Activated T-helper 1 cell treated with anti-CD3 and anti-CD28 coated beads, Interleukin-12 subunit alpha, Interleukin-12 subunit beta, Interleukin-2, Interleukin-4 antibody, amounts not matched to agents 30 ng/mL and 10 ng/mL and 1 ng/mL, durations not matched to agents 14 hours and 24 hours and 36 hours (primary cell): ENCODE data around the gene MBD3. TPM values are rescaled to one million over a fixed set of nuclear protein-coding genes. Genes with fewer than 3 reads are reported as not detected.
"Not testable (repeated sequence)": the region's sequence is repeated elsewhere in the genome, so short reads cannot be mapped to it uniquely, and the experiment has no call there.

Experiments
- DNase-seq: peaks from one replicate; pipeline ENCODE4 v3.0.0; 2021; ENCODE audit warnings: low spot score
- H3K27ac Mint-ChIP-seq: one replicate; pipeline ENCODE4 v1.8.0; 2021; ENCODE audit warnings: mild to moderate bottlenecking, mixed read lengths
- H3K27me3 Mint-ChIP-seq: one replicate; pipeline ENCODE4 v1.8.0; 2022; ENCODE audit warnings: mild to moderate bottlenecking, moderate library complexity, mixed read lengths; ENCODE audit not compliant: insufficient read depth
- H3K36me3 Mint-ChIP-seq: one replicate; pipeline ENCODE4 v1.8.0; 2021; ENCODE audit warnings: low read depth, mixed read lengths
- H3K4me1 Mint-ChIP-seq: one replicate; pipeline ENCODE4 v1.8.0; 2021; ENCODE audit warnings: low read depth, mixed read lengths
- H3K4me3 Mint-ChIP-seq: one replicate; pipeline ENCODE4 v1.8.0; 2021; ENCODE audit warnings: mild to moderate bottlenecking, moderate library complexity, mixed read lengths
- H3K9me3 Mint-ChIP-seq: one replicate; pipeline ENCODE4 v1.8.0; 2021; ENCODE audit warnings: mixed read lengths
- intact Hi-C: fragments of 100-400 bp; cut with micrococcal nuclease; formaldehyde crosslinking; loops from one replicate; pipeline ENCODE4 v1.15.1; 2024
- total RNA-seq: library from RNA; stranded (reverse); gene quantifications from 2 replicates; pipeline ENCODE4 v1.2.3, GENCODE V29; 2022

The MBD3 gene, protein sequence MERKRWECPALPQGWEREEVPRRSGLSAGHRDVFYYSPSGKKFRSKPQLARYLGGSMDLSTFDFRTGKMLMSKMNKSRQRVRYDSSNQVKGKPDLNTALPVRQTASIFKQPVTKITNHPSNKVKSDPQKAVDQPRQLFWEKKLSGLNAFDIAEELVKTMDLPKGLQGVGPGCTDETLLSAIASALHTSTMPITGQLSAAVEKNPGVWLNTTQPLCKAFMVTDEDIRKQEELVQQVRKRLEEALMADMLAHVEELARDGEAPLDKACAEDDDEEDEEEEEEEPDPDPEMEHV
- total RNA-seq = 136 and 139 TPM in 2 replicates

DNA sequence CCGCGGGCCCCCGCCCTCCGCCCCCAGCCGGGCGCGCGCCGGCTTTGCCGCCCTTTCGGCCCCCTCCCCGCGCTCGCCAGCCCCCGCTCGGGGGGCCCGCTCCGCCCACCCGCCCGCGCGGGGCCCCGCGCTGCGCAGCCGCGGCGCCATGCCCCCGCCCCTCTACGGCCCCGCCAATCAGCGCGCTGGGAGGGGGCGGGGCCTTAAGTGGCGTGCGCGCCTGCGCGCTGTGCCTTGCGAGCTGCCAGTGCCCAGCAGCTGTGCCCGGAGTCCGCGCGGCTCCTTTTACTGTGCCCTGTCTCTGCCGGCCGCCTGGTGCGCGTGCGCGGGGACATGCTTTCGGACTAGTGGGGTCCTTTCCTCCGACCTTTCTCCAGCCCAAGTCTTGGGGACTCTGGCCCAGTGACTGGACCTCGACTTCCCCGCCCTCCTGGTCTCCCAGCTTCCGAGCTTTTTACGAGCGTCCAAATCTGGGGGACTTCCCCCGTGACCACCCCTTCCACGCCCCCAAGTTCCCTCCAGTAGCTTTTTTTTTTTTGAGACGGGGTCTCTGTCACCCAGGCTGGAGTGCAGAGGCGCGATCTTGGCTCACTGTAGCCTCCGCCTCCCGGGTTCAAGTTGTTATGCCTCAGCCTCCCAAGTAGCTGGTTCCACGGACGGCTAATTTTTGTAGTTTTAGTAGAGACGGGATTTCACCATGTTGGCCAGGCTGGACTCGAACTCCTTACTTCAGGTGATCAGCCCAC is at the start of gene MBD3:
MBD3 (minus strand) TSS at position 111 of the 746 bp plus-strand sequence. CDS start 234 bp downstream, outside the sequence.
- Mint-ChIP-seq H3K9me3 (no peaks in the 10 kb centered on the region), H3K27ac (peak within 1 kb of the TSS; percentile 91), H3K36me3 (peaks cover 15% of the 10 kb centered on the region), H3K27me3 (no peaks in the 10 kb centered on the region), H3K4me3 (peak within 1 kb of the TSS; percentile 91), H3K4me1 (peaks cover 20% of the 10 kb centered on the region)
- peak; percentile 87 for DNase-seq
- intact Hi-C loops = loop anchor here (1.0 to 5.0 kb wide), 5 partner anchors 12 to 316 kb away; partner anchors contain the start of genes FAM174C, PCSK4, REEP6 and REXO1

GRCh38 chr19:1640893-1641448 is 48.3 kb upstream of the MBD3 start:
- H3K4me3 Mint-ChIP-seq, DNase-seq, H3K27ac Mint-ChIP-seq, H3K4me1 Mint-ChIP-seq, H3K9me3 Mint-ChIP-seq, H3K27me3 Mint-ChIP-seq, intact Hi-C loops: not testable (repeated sequence)
- peaks cover 14% of the 10 kb centered on the region for H3K36me3 Mint-ChIP-seq

GRCh38 chr19:1636325-1637236 is 43.9 kb upstream of the MBD3 start:
- Mint-ChIP-seq H3K4me1 (no peaks in the 10 kb centered on the region), H3K36me3 (peaks cover 21% of the 10 kb centered on the region), H3K27ac (no peak overlapping the region), H3K9me3 (no peaks in the 10 kb centered on the region), H3K4me3 (no peak overlapping the region), H3K27me3 (no peaks in the 10 kb centered on the region)
- intact Hi-C loops = no loop called here
- no peak for DNase-seq

GRCh38 chr19:1634938-1635243 is 42.2 kb upstream of the MBD3 start:
- Mint-ChIP-seq H3K27ac (no peak overlapping the region), H3K9me3 (no peaks in the 10 kb centered on the region), H3K27me3 (no peaks in the 10 kb centered on the region), H3K4me3 (no peak overlapping the region), H3K4me1 (no peaks in the 10 kb centered on the region), H3K36me3 (peaks cover 21% of the 10 kb centered on the region)
- no peak for DNase-seq
- intact Hi-C loops = no loop called here

- Mint-ChIP-seq H3K27me3 (no peaks in the 10 kb centered on the region), H3K4me1 (no peaks in the 10 kb centered on the region), H3K4me3 (no peak overlapping the region), H3K36me3 (peaks cover 19% of the 10 kb centered on the region), H3K9me3 (no peaks in the 10 kb centered on the region), H3K27ac (no peak overlapping the region)
- DNase-seq = no peak
- intact Hi-C loops = no loop called here
Observed at GRCh38 chr19:1634242-1634937, 41.7 kb upstream of the MBD3 start.

- Mint-ChIP-seq H3K9me3 (no peaks in the 10 kb centered on the region), H3K27ac (no peak overlapping the region), H3K4me3 (no peak overlapping the region), H3K36me3 (peaks cover 14% of the 10 kb centered on the region), H3K27me3 (no peaks in the 10 kb centered on the region), H3K4me1 (no peaks in the 10 kb centered on the region)
- intact Hi-C loops = no loop called here
- no peak for DNase-seq
Observed at GRCh38 chr19:1633269-1633826, 40.7 kb upstream of the MBD3 start.

- H3K36me3 Mint-ChIP-seq = peaks cover 8% of the 10 kb centered on the region
- H3K9me3 Mint-ChIP-seq = no peaks in the 10 kb centered on the region
- no peaks in the 10 kb centered on the region for H3K4me1 Mint-ChIP-seq
- H3K4me3 Mint-ChIP-seq = no peak overlapping the region
- intact Hi-C loops = no loop called here
- DNase-seq = no peak
- no peak overlapping the region for H3K27ac Mint-ChIP-seq
- no peaks in the 10 kb centered on the region for H3K27me3 Mint-ChIP-seq
Observed at GRCh38 chr19:1632462-1633268, 40.0 kb upstream of the MBD3 start.

DNA sequence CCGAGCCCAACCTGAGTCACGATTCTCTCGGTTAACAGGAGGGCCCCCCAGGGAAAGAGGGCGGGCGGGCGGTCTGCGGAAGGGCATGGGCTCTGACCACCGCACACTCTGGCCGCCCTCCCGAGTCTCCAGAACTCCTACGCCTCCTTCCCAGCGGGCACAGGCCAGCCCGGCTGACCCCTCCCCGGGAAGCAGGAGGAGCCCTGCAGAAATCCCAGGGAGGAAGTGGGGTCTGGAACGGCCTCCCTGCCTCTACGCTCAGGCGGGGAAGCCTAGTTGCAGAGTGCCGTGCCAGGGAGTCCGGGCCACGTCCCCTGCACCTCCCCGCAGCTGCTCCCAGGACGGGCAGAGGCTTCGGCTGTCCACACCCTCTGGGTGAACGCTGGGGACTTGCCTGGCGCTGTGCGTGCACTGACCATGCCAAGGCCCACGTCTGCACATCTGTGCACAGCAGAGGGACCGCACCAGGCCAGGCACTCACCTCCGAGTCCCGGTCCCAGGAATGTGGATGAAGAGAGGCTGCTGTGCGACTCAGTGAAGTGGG is 39.0 kb upstream of the MBD3 start:
- no peaks in the 10 kb centered on the region for H3K27me3 Mint-ChIP-seq
- no peaks in the 10 kb centered on the region for H3K4me1 Mint-ChIP-seq
- no peak overlapping the region for H3K4me3 Mint-ChIP-seq
- H3K27ac Mint-ChIP-seq = no peak overlapping the region
- no peak for DNase-seq
- H3K9me3 Mint-ChIP-seq = no peaks in the 10 kb centered on the region
- intact Hi-C loops = no loop called here
- peaks cover 8% of the 10 kb centered on the region for H3K36me3 Mint-ChIP-seq

DNA sequence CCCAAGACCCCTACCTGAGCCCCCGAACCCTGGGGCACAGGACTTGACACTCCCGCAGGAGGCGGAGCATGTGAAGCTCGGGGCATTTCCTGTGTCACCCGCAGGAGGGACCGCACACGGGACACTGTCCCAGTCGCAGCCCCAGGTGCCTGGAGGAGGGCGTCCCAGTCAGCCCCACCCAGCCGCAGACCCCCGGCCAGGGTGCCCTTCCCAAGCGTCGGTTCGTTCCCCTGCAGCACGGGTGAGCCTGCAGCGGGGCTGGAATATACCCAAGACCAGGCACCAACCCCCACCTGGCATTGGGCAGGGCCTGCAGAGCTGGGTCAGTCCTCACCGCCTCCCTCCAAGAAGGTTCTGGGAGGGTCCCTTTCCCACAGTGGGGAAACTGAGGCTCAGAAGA is 38.1 kb upstream of the MBD3 start:
- H3K9me3 Mint-ChIP-seq = no peaks in the 10 kb centered on the region
- no peaks in the 10 kb centered on the region for H3K4me1 Mint-ChIP-seq
- intact Hi-C loops = no loop called here
- H3K4me3 Mint-ChIP-seq = no peak overlapping the region
- DNase-seq = no peak
- H3K36me3 Mint-ChIP-seq = peaks cover 7% of the 10 kb centered on the region
- H3K27ac Mint-ChIP-seq = no peak overlapping the region
- H3K27me3 Mint-ChIP-seq = no peaks in the 10 kb centered on the region

DNA sequence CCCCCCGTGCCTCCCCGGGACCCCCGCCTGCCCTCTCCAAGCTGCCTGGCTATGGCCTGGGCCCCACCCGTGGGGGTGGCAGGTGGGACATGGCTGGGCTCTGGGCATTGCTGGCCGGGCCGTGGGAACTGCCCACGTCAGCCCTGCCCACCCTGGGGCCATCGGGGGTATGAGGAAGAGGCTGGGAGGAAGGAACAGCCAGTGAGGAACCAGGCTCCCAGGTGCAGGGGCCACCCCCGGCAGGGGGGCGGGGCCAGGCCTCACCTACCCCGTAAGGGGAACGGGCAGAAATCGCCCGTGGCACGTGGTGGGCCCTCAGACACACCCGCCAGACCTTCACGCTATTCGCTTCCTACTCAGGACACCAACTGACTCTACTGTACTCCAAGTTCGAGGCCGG is 37.3 kb upstream of the MBD3 start:
- Mint-ChIP-seq H3K36me3 (peaks cover 2% of the 10 kb centered on the region), H3K4me1 (no peaks in the 10 kb centered on the region), H3K4me3 (no peak overlapping the region), H3K9me3 (no peaks in the 10 kb centered on the region), H3K27ac (no peak overlapping the region), H3K27me3 (no peaks in the 10 kb centered on the region)
- intact Hi-C loops = no loop called here
- DNase-seq = no peak

GRCh38 chr19:1629256-1629808 is 36.7 kb upstream of the MBD3 start:
- no peak overlapping the region for H3K27ac Mint-ChIP-seq
- intact Hi-C loops = no loop called here
- DNase-seq = no peak
- H3K4me3 Mint-ChIP-seq = no peak overlapping the region
- no peaks in the 10 kb centered on the region for H3K4me1 Mint-ChIP-seq
- no peaks in the 10 kb centered on the region for H3K27me3 Mint-ChIP-seq
- H3K9me3 Mint-ChIP-seq = no peaks in the 10 kb centered on the region
- peaks cover 7% of the 10 kb centered on the region for H3K36me3 Mint-ChIP-seq
